Heart left ventricle (tissue), 13 donors: ENCODE results near the gene MMADHC.

Experiments used
- POLR2A ChIP-seq, 2 donors: fragments of 450-650 bp; IDR thresholded peaks; one replicate each; pipeline ENCODE4 v1.6.1; 2017; ENCODE audit warnings: antibody characterized with exemption in 2 of 2, mild to moderate bottlenecking in 2 of 2, moderate library complexity in 2 of 2
- TF ChIP-seq, protein P1 (sequence below), 12 donors: fragments of 200-600 bp; sonication (generic) in 4 of 12; IDR thresholded peaks; one replicate each; pipeline versions ENCODE4 v1.5.0 to v1.8.0; 2018 to 2022; ENCODE audit warnings: antibody characterized with exemption in 12 of 12, mild to moderate bottlenecking in 5 of 12
- donor health status: ischemic (EF 13 %, LVEDD 7.1; RV severe dilation, severe dysfunction).
- donor health status: DM: no; HTN: yes; CAD: no.
- donor health status: DM: no; HTN: no; CAD: no.
- donor health status: ischemic (EF 25% LVEDD 6.9; RV normal size, moderate dysfunction).
- donor health status: ischemic (EF 25% LVEDD 5.7; RV mildly dilated, moderate dysfunction).
- donor health status: ischemic (EF 35%, LVEDD 5.7; RV mildly dilated, moderate dysfunction).
- donor health status: nonischemic (EF 11% LVEDD 7.7; RV severe dilation, severe dysfunction).
- donor health status: DM: yes; HTN: yes; CAD: no.
- donor health status: PGD.
- donor health status: ischemic (EF 29% LVEDD 5.4; RV normal size, mild dysfunction).
- donor health status: nonischemic (EF 23%, LVEDD 6.1; RV moderate dilation, normal function).

DNA sequence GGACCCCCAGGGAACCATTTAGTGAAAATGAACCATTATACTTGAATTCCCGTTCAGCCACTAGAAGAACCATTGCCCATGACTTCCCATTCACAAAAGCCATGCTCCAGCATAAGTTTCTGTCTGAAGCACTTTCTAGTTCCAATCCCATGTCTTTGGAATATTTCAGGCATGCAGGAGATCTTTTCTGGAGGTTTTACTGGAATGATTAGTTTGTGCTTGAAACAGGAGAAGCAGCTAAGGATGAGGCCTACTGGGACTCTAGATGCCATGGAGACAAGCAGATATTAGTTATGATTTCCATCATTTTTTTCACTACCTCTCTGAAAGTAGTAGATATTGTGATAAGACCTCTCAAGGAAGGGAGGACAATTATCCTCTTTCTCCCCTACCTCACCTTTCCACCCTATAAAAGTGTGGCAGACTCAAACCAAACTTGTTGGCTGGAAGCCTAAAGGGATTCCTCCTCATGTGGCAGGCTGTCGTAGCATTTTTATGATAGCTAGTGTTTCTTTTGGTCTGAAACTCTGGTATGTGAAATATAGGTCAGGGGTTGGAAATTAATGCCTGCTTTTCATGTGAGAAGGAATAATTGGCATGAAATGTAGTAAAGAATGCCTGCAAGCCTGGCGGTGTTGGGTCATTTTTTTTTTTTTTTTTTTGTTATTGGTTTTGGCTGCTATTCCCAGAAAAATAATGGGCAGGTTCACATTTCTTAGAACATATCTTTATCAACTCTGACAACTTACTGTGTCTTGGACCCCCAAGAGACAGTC, 29.3 kb upstream of the MMADHC start:
- TF ChIP-seq, protein P1, sequence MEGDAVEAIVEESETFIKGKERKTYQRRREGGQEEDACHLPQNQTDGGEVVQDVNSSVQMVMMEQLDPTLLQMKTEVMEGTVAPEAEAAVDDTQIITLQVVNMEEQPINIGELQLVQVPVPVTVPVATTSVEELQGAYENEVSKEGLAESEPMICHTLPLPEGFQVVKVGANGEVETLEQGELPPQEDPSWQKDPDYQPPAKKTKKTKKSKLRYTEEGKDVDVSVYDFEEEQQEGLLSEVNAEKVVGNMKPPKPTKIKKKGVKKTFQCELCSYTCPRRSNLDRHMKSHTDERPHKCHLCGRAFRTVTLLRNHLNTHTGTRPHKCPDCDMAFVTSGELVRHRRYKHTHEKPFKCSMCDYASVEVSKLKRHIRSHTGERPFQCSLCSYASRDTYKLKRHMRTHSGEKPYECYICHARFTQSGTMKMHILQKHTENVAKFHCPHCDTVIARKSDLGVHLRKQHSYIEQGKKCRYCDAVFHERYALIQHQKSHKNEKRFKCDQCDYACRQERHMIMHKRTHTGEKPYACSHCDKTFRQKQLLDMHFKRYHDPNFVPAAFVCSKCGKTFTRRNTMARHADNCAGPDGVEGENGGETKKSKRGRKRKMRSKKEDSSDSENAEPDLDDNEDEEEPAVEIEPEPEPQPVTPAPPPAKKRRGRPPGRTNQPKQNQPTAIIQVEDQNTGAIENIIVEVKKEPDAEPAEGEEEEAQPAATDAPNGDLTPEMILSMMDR (IDR thresholded peaks at IDR 0.05) = no peak
- no peak for TF ChIP-seq POLR2A (IDR thresholded peaks at IDR 0.05)
